ENCODE data around the gene PTX4.

The PTX4 gene

DNA sequence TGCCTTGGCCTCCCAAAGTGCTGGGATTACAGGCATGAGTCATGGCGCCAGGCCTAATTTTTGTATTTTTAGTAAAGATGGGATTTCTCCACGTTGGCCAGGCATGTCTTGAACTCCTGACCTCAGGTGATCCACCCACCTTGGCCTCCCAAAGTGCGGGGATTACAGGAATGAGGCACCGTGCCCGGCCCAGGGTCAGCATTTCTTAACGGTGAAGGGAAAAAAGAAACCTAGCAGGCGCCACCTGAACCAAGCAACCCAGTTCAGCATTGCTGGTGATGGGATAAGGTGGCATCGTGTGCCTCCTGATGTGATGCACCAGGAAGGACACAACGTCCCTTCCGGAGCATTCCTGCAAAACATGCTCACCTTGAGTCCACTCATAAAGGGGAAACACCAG, 11.7 kb downstream of the PTX4 start:
- H3K36me3 ChIP-seq (ENCODE audit: control insufficient read depth, insufficient read depth, low read length), result no peaks in the 10 kb centered on the region
- TF ChIP-seq, protein P1, sequence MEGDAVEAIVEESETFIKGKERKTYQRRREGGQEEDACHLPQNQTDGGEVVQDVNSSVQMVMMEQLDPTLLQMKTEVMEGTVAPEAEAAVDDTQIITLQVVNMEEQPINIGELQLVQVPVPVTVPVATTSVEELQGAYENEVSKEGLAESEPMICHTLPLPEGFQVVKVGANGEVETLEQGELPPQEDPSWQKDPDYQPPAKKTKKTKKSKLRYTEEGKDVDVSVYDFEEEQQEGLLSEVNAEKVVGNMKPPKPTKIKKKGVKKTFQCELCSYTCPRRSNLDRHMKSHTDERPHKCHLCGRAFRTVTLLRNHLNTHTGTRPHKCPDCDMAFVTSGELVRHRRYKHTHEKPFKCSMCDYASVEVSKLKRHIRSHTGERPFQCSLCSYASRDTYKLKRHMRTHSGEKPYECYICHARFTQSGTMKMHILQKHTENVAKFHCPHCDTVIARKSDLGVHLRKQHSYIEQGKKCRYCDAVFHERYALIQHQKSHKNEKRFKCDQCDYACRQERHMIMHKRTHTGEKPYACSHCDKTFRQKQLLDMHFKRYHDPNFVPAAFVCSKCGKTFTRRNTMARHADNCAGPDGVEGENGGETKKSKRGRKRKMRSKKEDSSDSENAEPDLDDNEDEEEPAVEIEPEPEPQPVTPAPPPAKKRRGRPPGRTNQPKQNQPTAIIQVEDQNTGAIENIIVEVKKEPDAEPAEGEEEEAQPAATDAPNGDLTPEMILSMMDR (IDR thresholded peaks at IDR 0.05; ENCODE audit: insufficient read depth, low read length, poor library complexity, severe bottlenecking), result no peak
- no peak for DNase-seq (ENCODE audit: extremely low read depth, insufficient read length)
- H3K27me3 ChIP-seq (replicated peaks; ENCODE audit: control insufficient read depth, insufficient read depth, low read length), result no peaks in the 10 kb centered on the region
- H3K4me3 ChIP-seq (replicated peaks; ENCODE audit: low read depth, low read length), result no peak overlapping the region

DNA sequence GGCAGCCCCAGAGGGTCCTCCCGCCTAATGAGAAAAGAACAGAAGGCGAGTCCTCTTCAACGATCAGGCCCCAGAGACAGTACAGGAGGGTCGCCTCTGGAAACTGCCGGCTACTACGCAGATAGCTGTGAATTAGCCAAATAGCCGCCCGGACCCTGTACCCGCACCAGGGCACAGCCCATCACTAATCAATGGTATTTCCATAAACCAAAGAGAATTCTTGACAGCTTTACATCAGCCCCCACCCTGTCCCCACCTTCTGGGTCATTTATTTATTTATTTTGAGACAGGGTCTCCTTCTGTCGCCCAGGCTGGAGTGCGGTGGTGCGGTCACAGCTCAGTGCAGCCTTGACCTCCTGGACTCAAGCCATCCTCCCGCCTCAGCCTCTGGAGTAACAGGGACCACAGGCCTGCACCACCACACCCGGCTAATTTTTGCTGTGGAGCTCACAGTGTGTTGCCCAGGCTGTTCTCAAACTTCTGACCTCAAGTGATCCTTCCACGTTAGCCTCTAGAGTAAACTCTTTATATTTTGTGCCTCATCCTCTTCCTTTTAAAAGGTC, 13.1 kb downstream of the PTX4 start:
- H3K4me3 ChIP-seq (replicated peaks; ENCODE audit: low read depth, low read length), result peak overlapping the region; percentile 83
- TF ChIP-seq, protein P1 (IDR thresholded peaks at IDR 0.05; ENCODE audit: insufficient read depth, low read length, poor library complexity, severe bottlenecking), result no peak
- H3K36me3 ChIP-seq (ENCODE audit: control insufficient read depth, insufficient read depth, low read length), result no peaks in the 10 kb centered on the region
- H3K27me3 ChIP-seq (replicated peaks; ENCODE audit: control insufficient read depth, insufficient read depth, low read length), result no peaks in the 10 kb centered on the region
- no peak for DNase-seq (ENCODE audit: extremely low read depth, insufficient read length)

DNA sequence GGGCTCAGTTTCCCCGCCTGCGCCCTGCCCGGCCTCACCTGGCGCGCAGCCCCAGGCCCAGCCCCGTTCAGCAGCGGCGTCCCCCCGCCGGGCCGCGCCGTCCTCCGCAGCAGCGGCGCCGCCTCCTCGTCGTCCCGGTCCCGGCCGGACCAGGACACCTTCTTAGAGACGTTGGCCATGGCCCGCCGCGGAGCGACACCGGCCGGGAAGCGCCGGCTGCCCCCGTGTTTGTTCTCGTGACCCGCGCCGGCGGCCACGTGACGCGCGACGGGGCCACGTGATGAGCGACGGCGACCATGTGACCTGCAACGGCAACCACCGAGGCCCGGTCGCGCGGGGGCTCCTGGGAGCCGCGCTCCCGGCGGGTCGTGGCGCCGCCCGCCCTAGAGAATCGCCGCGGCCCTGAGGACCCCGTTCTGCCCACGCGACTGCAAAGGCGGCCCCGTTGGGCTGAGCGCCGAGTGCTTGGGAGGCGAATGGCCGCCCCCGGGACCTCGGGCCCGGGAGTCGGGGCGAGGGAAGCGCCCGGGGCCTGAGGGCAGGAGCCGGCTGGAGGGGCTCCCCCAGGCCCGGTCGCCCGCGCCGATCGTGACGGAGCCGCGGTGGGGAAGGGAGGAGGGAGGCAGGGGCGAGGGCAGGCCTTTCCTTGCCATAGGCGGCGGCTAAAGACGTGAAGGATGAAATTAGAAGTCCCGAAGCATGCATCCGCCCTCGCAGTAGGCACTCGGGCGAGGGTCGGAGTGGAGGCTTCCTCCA, 13.8 kb downstream of the PTX4 start, which contains the start of gene CLCN7:
TSS of gene CLCN7 (minus strand) at position 233 of the 756 bp plus-strand sequence. CDS start at position 179, 54 bp downstream.
- Histone ChIP-seq H3K36me3 (ENCODE audit: control insufficient read depth, insufficient read depth, low read length) (no peaks in the 10 kb centered on the region), H3K4me3 (replicated peaks; ENCODE audit: low read depth, low read length) (peak within 1 kb of the TSS; percentile 83), H3K27me3 (replicated peaks; ENCODE audit: control insufficient read depth, insufficient read depth, low read length) (no peaks in the 10 kb centered on the region)
- peak; percentile 94 for DNase-seq (ENCODE audit: extremely low read depth, insufficient read length)
- TF ChIP-seq, protein P1 (IDR thresholded peaks at IDR 0.05; ENCODE audit: insufficient read depth, low read length, poor library complexity, severe bottlenecking), result no peak

DNA sequence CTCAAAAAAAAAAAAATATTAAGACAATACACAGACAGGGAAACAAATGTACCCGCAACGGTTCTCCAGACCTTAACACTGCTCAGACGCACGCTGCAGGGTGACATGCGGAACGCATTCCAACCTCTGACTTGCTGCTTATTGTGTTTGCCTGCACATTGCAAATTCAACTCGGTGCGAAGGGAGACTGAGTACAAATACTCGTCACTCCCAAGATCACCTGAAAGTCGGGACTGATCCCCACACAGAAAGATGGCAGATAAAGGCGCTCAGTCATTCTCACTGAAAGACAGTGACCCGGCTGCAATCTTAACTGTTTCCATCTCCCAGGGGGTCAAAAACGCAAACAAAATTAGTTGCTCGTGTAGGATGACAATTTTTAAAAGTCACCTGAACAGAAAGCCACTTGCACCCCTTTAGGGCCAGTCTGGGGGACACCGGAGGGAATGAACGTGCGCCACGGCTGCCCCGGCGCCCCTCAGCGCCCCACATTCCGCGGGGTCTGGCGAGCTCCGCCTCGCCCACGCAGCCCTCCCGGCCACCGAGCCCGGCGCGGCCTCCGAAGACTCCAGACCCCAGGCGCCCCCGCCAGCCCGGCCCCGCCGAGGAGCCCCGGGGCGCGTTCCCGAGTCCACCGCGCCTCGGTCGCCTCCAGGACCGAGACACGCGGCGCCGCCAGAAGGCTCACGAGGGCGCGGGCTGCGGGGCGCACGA, 14.5 kb downstream of the PTX4 start:
- TF ChIP-seq, protein P1 (IDR thresholded peaks at IDR 0.05; ENCODE audit: insufficient read depth, low read length, poor library complexity, severe bottlenecking), result no peak
- Histone ChIP-seq H3K36me3 (ENCODE audit: control insufficient read depth, insufficient read depth, low read length) (no peaks in the 10 kb centered on the region), H3K27me3 (replicated peaks; ENCODE audit: control insufficient read depth, insufficient read depth, low read length) (no peaks in the 10 kb centered on the region), H3K4me3 (replicated peaks; ENCODE audit: low read depth, low read length) (peak overlapping the region; percentile 83)
- no peak for DNase-seq (ENCODE audit: extremely low read depth, insufficient read length)

DNA sequence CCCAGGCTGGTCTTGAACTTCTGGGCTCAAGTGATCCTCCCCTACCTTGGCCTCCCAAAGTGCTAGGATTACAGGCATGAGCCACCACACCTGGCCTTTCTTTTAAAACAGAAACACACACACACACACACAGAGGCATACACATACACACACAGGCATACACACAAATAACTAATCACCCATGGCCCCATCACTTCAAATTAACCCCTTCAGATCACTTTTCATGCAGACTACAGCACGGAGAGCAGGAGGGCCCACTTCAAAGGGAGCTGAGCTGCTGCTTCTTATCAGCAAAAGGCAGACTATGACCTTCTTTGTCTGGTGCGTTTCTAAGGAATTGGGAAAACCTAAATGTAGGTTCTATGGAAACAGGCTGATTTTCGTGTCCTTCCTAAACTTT, 15.8 kb downstream of the PTX4 start:
- TF ChIP-seq, protein P1 (IDR thresholded peaks at IDR 0.05; ENCODE audit: insufficient read depth, low read length, poor library complexity, severe bottlenecking), result no peak
- no peaks in the 10 kb centered on the region for H3K27me3 ChIP-seq (replicated peaks; ENCODE audit: control insufficient read depth, insufficient read depth, low read length)
- DNase-seq (ENCODE audit: extremely low read depth, insufficient read length), result no peak
- H3K4me3 ChIP-seq (replicated peaks; ENCODE audit: low read depth, low read length), result no peak overlapping the region
- no peaks in the 10 kb centered on the region for H3K36me3 ChIP-seq (ENCODE audit: control insufficient read depth, insufficient read depth, low read length)
